Osteoblast (primary cell): ENCODE results near the gene LPAR5. TPM values are rescaled to one million over a fixed set of nuclear protein-coding genes. Genes with fewer than 3 reads are reported as not detected.
A peak's percentile ranks its signal among the peaks of the same experiment; 100 is the strongest.

Experiments used
- DNase-seq: peaks from one replicate; pipeline ENCODE4 v3.0.0; 2011; ENCODE audit warnings: low spot score, mixed read lengths; ENCODE audit not compliant: insufficient read length; ENCODE audit errors: missing footprints
- H2AFZ ChIP-seq: 2 replicates; pipeline ENCODE4 v1.6.0; 2011; ENCODE audit warnings: mild to moderate bottlenecking, low read length
- H3K27ac ChIP-seq: 2 replicates; pipeline ENCODE4 v1.5.1; 2011; ENCODE audit warnings: mild to moderate bottlenecking, low read depth, low read length, moderate library complexity
- H3K27me3 ChIP-seq: 2 replicates; pipeline ENCODE4 v1.6.0; 2012; ENCODE audit warnings: mild to moderate bottlenecking, control low read depth, inconsistent platforms, low read length, moderate library complexity; ENCODE audit not compliant: insufficient read depth
- H3K36me3 ChIP-seq: 2 replicates; pipeline ENCODE4 v1.5.1; 2011; ENCODE audit warnings: mild to moderate bottlenecking, low read length, control low read depth, moderate library complexity; ENCODE audit not compliant: insufficient read depth
- H3K4me1 ChIP-seq: 2 replicates; pipeline ENCODE4 v1.5.1; 2011; ENCODE audit warnings: mild to moderate bottlenecking, low read length, control low read depth, moderate library complexity; ENCODE audit not compliant: insufficient read depth
- H3K4me2 ChIP-seq: 2 replicates; pipeline ENCODE4 v1.6.0; 2011; ENCODE audit warnings: mild to moderate bottlenecking, low read length; ENCODE audit not compliant: insufficient read depth
- H3K4me3 ChIP-seq: fragments of 200-600 bp; sonication (generic); 3 replicates; pipeline ENCODE4 v1.5.1; 2012; ENCODE audit warnings: mild to moderate bottlenecking, low read length, inconsistent platforms; ENCODE audit not compliant: insufficient read depth
- H3K79me2 ChIP-seq: 2 replicates; pipeline ENCODE4 v1.6.0; 2012; ENCODE audit warnings: mild to moderate bottlenecking, low read length, control low read depth, inconsistent platforms; ENCODE audit not compliant: insufficient read depth
- H3K9me3 ChIP-seq: 2 replicates; pipeline ENCODE4 v1.5.1; 2011; ENCODE audit warnings: low read depth, low read length, control low read depth
- H4K20me1 ChIP-seq: 2 replicates; pipeline ENCODE4 v1.6.0; 2012; ENCODE audit warnings: mild to moderate bottlenecking, low read length, control low read depth; ENCODE audit not compliant: insufficient read depth
- CTCF ChIP-seq: IDR thresholded peaks from 2 replicates; pipeline ENCODE4 v1.5.1; 2011; ENCODE audit warnings: mild to moderate bottlenecking, low read depth, low read length, moderate library complexity; ENCODE audit errors: extremely low read depth
- total RNA-seq: library from RNA; depleted of rRNA; stranded (reverse); fragments of >200 nt; gene quantifications from 2 replicates; pipeline ENCODE4 v1.2.3, GENCODE V29; 2012

LPAR5 gene
- total RNA-seq, 1 donor: not detected

- no peaks in the 10 kb centered on the region for H3K27me3 ChIP-seq
- H3K9me3 ChIP-seq: no peaks in the 10 kb centered on the region
- no peak for TF ChIP-seq CTCF
- no peak overlapping the region for H3K4me3 ChIP-seq
- no peaks in the 10 kb centered on the region for H3K79me2 ChIP-seq
- no peaks in the 10 kb centered on the region for H3K4me1 ChIP-seq
- H4K20me1 ChIP-seq: peaks cover 3% of the 10 kb centered on the region
- peaks cover 33% of the 10 kb centered on the region for H3K36me3 ChIP-seq
- DNase-seq: no peak
- H3K27ac ChIP-seq: no peak overlapping the region
- H2AFZ ChIP-seq: no peak overlapping the region
- H3K4me2 ChIP-seq: no peak overlapping the region
Measured at GRCh38 chr12:6650832-6651231, 15.1 kb upstream of the LPAR5 start.

GRCh38 chr12:6647083-6647604 lies 11.4 kb upstream of the LPAR5 start, which contains the start of gene ACRBP:
Gene ACRBP, minus strand, starts transcription at chr12:6647432. Its CDS starts 66 bp downstream, at chr12:6647366.
- Histone ChIP-seq H3K9me3 (peaks cover 4% of the 10 kb centered on the region), H3K79me2 (no peaks in the 10 kb centered on the region), H4K20me1 (no peaks in the 10 kb centered on the region), H3K27me3 (peaks cover 5% of the 10 kb centered on the region), H3K27ac (no peak within 1 kb of the TSS), H3K4me3 (peak within 1 kb of the TSS; percentile 62), H2AFZ (peak within 1 kb of the TSS; percentile 59), H3K36me3 (peaks cover 14% of the 10 kb centered on the region), H3K4me1 (no peaks in the 10 kb centered on the region), H3K4me2 (peak within 1 kb of the TSS; percentile 83)
- no peak for TF ChIP-seq CTCF
- peak; percentile 91 for DNase-seq

- Histone ChIP-seq H4K20me1 (no peaks in the 10 kb centered on the region), H3K27ac (no peak overlapping the region), H3K27me3 (peaks cover 5% of the 10 kb centered on the region), H3K9me3 (peaks cover 4% of the 10 kb centered on the region), H3K4me1 (no peaks in the 10 kb centered on the region), H2AFZ (peak overlapping the region; percentile 59), H3K36me3 (peaks cover 12% of the 10 kb centered on the region), H3K79me2 (no peaks in the 10 kb centered on the region), H3K4me3 (peak overlapping the region; percentile 62), H3K4me2 (peak overlapping the region; percentile 83)
- no peak for DNase-seq
- no peak for TF ChIP-seq CTCF
Measured at GRCh38 chr12:6646276-6647082, 10.7 kb upstream of the LPAR5 start.

- peaks cover 3% of the 10 kb centered on the region for H3K36me3 ChIP-seq
- H3K9me3 ChIP-seq: peaks cover 4% of the 10 kb centered on the region
- H2AFZ ChIP-seq: no peak overlapping the region
- TF ChIP-seq CTCF: peak; percentile 33
- DNase-seq: peak; percentile 68
- H3K4me1 ChIP-seq: no peaks in the 10 kb centered on the region
- no peaks in the 10 kb centered on the region for H3K79me2 ChIP-seq
- H3K4me3 ChIP-seq: no peak overlapping the region
- H3K4me2 ChIP-seq: no peak overlapping the region
- H3K27ac ChIP-seq: no peak overlapping the region
- H3K27me3 ChIP-seq: peaks cover 5% of the 10 kb centered on the region
- H4K20me1 ChIP-seq: no peaks in the 10 kb centered on the region
Measured at GRCh38 chr12:6644903-6645302, 9.1 kb upstream of the LPAR5 start.
